ENCODE results near the gene TPPP3. TPM values are rescaled to one million over a fixed set of nuclear protein-coding genes. Genes with fewer than 3 reads are reported as not detected.

TPPP3 gene
- total RNA-seq, 1 experiment from 2014 or later = not detected

DNA sequence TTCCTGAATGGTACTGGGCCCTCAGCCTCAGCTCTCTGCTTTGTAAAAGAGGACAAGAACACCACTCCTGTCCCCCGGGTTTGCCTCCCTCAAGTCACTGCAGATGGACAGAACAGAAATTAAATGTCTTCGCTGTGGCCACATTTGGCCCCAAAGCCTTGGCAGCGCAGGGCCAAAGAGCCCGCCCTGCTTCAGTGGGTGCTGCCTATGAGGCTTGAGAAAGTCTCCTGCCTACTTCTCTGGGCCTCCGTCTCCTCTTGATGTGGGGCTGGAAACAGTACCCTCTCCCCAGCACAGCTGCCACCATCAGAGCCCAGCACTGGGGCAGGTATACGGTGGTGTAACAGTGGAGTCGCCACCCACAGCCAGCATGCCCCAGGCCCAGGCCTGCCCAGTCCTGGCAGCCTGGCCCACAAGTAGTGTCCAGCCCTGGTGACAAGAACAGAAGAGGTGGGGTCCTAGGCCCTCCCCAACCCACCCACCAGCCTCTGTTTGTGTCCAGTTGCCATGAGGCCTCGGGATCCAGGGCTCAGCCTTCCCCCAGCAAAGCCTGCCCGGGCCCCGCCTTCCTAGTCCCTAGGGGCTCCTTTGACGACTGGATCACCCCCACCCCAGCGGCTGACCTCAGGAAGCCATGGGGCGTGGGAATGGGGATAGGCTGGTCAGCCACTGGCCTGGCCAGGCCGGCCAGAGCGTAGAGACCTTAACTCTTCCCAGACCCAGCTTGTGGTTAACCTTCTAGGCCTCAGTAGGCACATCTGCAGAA, 3.9 kb upstream of the TPPP3 start:
- H3K27me3 Mint-ChIP-seq (ENCODE audit: insufficient read depth, unreplicated experiment) = no peaks in the 10 kb centered on the region
- peaks cover 14% of the 10 kb centered on the region for H3K4me1 Mint-ChIP-seq (ENCODE audit: insufficient read depth, unreplicated experiment)
- DNase-seq (ENCODE audit: unreplicated experiment) = no peak
- ChIA-PET CTCF (no interaction called here), POLR2A (no interaction called here)
- H3K36me3 Mint-ChIP-seq (ENCODE audit: insufficient read depth, unreplicated experiment) = peaks cover 6% of the 10 kb centered on the region
- intact Hi-C loops (cut with micrococcal nuclease) = no loop called here
- H3K9me3 Mint-ChIP-seq (ENCODE audit: unreplicated experiment) = no peaks in the 10 kb centered on the region
- H3K27ac Mint-ChIP-seq (ENCODE audit: low read depth, unreplicated experiment) = no peak overlapping the region
- BruUV-seq (replicated peaks) = no TSS peak
- TF ChIP-seq CTCF (IDR thresholded peaks at IDR 0.05; ENCODE audit: unreplicated experiment) = no peak
- H3K4me3 Mint-ChIP-seq (ENCODE audit: unreplicated experiment) = no peak overlapping the region

GRCh38 chr16:67396159-67397035, 3.1 kb upstream of the TPPP3 start:
- Mint-ChIP-seq H3K4me3 (ENCODE audit: unreplicated experiment) (no peak overlapping the region), H3K4me1 (ENCODE audit: insufficient read depth, unreplicated experiment) (peaks cover 14% of the 10 kb centered on the region), H3K36me3 (ENCODE audit: insufficient read depth, unreplicated experiment) (peaks cover 6% of the 10 kb centered on the region), H3K9me3 (ENCODE audit: unreplicated experiment) (no peaks in the 10 kb centered on the region), H3K27ac (ENCODE audit: low read depth, unreplicated experiment) (peak overlapping the region; percentile 75), H3K27me3 (ENCODE audit: insufficient read depth, unreplicated experiment) (no peaks in the 10 kb centered on the region)
- intact Hi-C loops (cut with micrococcal nuclease) = no loop called here
- DNase-seq (ENCODE audit: unreplicated experiment) = peak; percentile 76
- ChIA-PET CTCF (interaction anchor here (0.6 kb wide), 1 partner anchor 10 kb away, joined by 4 read pairs; no protein-coding TSS in a partner anchor), POLR2A (interaction anchor here (0.7 to 1.2 kb wide), 2 partner anchors 31 to 36 kb away, joined by 3 read pairs; no protein-coding TSS in a partner anchor)
- no peak for TF ChIP-seq CTCF (IDR thresholded peaks at IDR 0.05; ENCODE audit: unreplicated experiment)
- no TSS peak for BruUV-seq (replicated peaks)

DNA sequence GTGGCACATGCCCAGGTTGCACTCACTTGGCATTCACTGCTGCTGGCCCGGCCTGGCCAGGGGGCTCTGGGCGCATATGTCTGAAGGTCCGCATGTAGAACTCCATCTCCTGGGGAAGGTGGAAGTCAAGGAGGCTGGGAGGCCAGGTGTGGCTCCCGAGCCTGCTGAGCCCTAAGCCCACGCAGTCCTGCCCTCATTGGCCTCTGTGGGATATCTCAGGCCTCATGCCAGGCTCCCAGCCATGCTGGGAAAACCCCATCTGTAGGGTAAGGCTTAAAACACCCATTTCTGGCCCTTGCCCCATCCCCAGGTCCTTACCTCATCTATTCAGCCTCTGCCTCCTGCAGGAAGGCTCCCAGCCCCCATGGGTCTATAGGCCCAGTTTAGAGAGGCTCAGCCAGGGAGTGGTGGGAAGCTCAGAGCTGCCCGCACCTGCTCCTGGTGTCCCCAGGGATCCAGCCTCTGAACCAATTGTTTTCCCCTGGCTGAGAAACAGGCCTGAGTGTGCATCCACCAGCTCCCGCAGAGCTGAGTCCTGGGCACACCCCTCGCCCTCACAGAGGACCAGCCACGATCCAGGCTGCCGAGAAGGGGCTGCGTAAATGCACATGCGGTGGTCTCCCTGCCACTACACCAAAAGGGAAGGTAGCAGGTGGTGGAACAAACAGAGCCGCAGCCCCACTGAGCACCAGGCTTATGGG, 2.3 kb upstream of the TPPP3 start:
- no TSS peak for BruUV-seq (replicated peaks)
- H3K36me3 Mint-ChIP-seq (ENCODE audit: insufficient read depth, unreplicated experiment) = no peaks in the 10 kb centered on the region
- no peak overlapping the region for H3K4me3 Mint-ChIP-seq (ENCODE audit: unreplicated experiment)
- ChIA-PET POLR2A (interaction anchor here (0.7 to 1.2 kb wide), 2 partner anchors 32 to 36 kb away, joined by 3 read pairs; no protein-coding TSS in a partner anchor), CTCF (interaction anchor here (0.6 to 1.2 kb wide), 3 partner anchors 9 to 119 kb away, joined by 3 to 4 read pairs (median 3); no protein-coding TSS in a partner anchor)
- H3K9me3 Mint-ChIP-seq (ENCODE audit: unreplicated experiment) = no peaks in the 10 kb centered on the region
- peak overlapping the region; percentile 75 for H3K27ac Mint-ChIP-seq (ENCODE audit: low read depth, unreplicated experiment)
- DNase-seq (ENCODE audit: unreplicated experiment) = peak; percentile 46
- TF ChIP-seq CTCF (IDR thresholded peaks at IDR 0.05; ENCODE audit: unreplicated experiment) = no peak
- no peaks in the 10 kb centered on the region for H3K27me3 Mint-ChIP-seq (ENCODE audit: insufficient read depth, unreplicated experiment)
- intact Hi-C loops (cut with micrococcal nuclease) = no loop called here
- peaks cover 14% of the 10 kb centered on the region for H3K4me1 Mint-ChIP-seq (ENCODE audit: insufficient read depth, unreplicated experiment)

Data from MCF 10A (cell line).